Activated CD4-positive, alpha-beta T cell treated with anti-CD3 and anti-CD28 coated beads for 24 hours (primary cell): Measurements from ENCODE around the gene NEMP1.
"Not testable (repeated sequence)": the region's sequence is repeated elsewhere in the genome, so short reads cannot be mapped to it uniquely, and the experiment has no call there.

Experiments used
- DNase-seq, 2 donors: peaks; one replicate each; pipeline ENCODE4 v3.0.0-alpha.2; 2020; ENCODE audit warnings: low read depth in 2 of 2

The NEMP1 gene

GRCh38 chr12:57057067-57057751 lies 21.4 kb downstream of the NEMP1 start:
- DNase-seq, result no peak

GRCh38 chr12:57055824-57056223 lies 22.8 kb downstream of the NEMP1 start:
- no peak for DNase-seq

GRCh38 chr12:57053901-57054300 lies 24.7 kb downstream of the NEMP1 start:
- DNase-seq, result not testable (repeated sequence)

GRCh38 chr12:57053146-57053545 lies 25.4 kb downstream of the NEMP1 start:
- not testable (repeated sequence) for DNase-seq

- no peak for DNase-seq
Measured at GRCh38 chr12:57051011-57051410, 27.6 kb downstream of the NEMP1 start.

- DNase-seq, result no peak
Measured at GRCh38 chr12:57049890-57050289, 28.7 kb downstream of the NEMP1 start, which contains the start of gene MYO1A. MYO1A (minus strand) TSS chr12:57050129; CDS start chr12:57048323, 1,806 bp downstream.

- DNase-seq, result no peak
Measured at GRCh38 chr12:57049119-57049446, 29.5 kb downstream of the NEMP1 start.

GRCh38 chr12:57048423-57049118 lies 30.0 kb downstream of the NEMP1 start:
- DNase-seq, result no peak

- DNase-seq, result no peak
Measured at GRCh38 chr12:57047981-57048380, 30.6 kb downstream of the NEMP1 start.

GRCh38 chr12:57046947-57047890 lies 31.4 kb downstream of the NEMP1 start:
- no peak for DNase-seq

GRCh38 chr12:57046086-57046791 lies 32.4 kb downstream of the NEMP1 start:
- DNase-seq, result no peak

- DNase-seq, result no peak
Measured at GRCh38 chr12:57044889-57045288, 33.7 kb downstream of the NEMP1 start.

- no peak for DNase-seq
Measured at GRCh38 chr12:57044468-57044867, 34.1 kb downstream of the NEMP1 start.

GRCh38 chr12:57042695-57043094 lies 35.9 kb downstream of the NEMP1 start:
- no peak for DNase-seq

GRCh38 chr12:57040750-57041149 lies 37.8 kb downstream of the NEMP1 start:
- DNase-seq, result no peak

GRCh38 chr12:57040211-57040610 lies 38.4 kb downstream of the NEMP1 start:
- no peak for DNase-seq

GRCh38 chr12:57039016-57039798 lies 39.4 kb downstream of the NEMP1 start:
- no peak for DNase-seq

- DNase-seq, result no peak
Measured at GRCh38 chr12:57037264-57037663, 41.3 kb downstream of the NEMP1 start.

- DNase-seq, result no peak
Measured at GRCh38 chr12:57033431-57033830, 45.2 kb downstream of the NEMP1 start.

GRCh38 chr12:57031789-57032188 lies 46.8 kb downstream of the NEMP1 start:
- DNase-seq, result no peak
